ENCODE data around the gene ITPR1. TPM values are rescaled to one million over a fixed set of nuclear protein-coding genes. Genes with fewer than 3 reads are reported as not detected.
A peak's percentile ranks its signal among the peaks of the same experiment; 100 is the strongest.

ITPR1 gene
- total and polyA plus RNA-seq, 4 donors: 30.7 to 294 (median 149) TPM

GRCh38 chr3:4461468-4462090 lies 31.6 kb upstream of the ITPR1 start:
- no peaks in the 10 kb centered on the region for H3K9me3 ChIP-seq (ENCODE audit: control insufficient read depth, low read length)
- DNase-seq (no peak), ATAC-seq (ENCODE audit: low FRiP score) (no peak)
- intact Hi-C loops (cut with DNase I): no loop called here
- no peak overlapping the region for H3K27ac ChIP-seq (ENCODE audit: low read depth in 1 of 2, low read length in 2 of 2)
- no peaks in the 10 kb centered on the region for H3K27me3 ChIP-seq (ENCODE audit: control insufficient read depth in 1 of 2, insufficient read depth in 2 of 2, low read length in 1 of 2)
- no peak overlapping the region for H3K4me3 ChIP-seq (ENCODE audit: low read length in 2 of 2)
- H3K4me1 ChIP-seq (ENCODE audit: control insufficient read depth in 1 of 2, insufficient read depth in 2 of 2, low read length in 2 of 2): no peaks in the 10 kb centered on the region
- WGBS, 2 donors: 59 to 65% methylated on average over 2 of the region's 2 CpGs
- H3K36me3 ChIP-seq (ENCODE audit: control insufficient read depth in 1 of 2, insufficient read depth in 2 of 2, low read length in 1 of 2): no peaks in the 10 kb centered on the region

- Histone ChIP-seq H3K27ac (ENCODE audit: low read depth in 1 of 2, low read length in 2 of 2) (no peak overlapping the region), H3K4me3 (ENCODE audit: low read length in 2 of 2) (no peak overlapping the region), H3K36me3 (ENCODE audit: control insufficient read depth in 1 of 2, insufficient read depth in 2 of 2, low read length in 1 of 2) (no peaks in the 10 kb centered on the region), H3K27me3 (ENCODE audit: control insufficient read depth in 1 of 2, insufficient read depth in 2 of 2, low read length in 1 of 2) (no peaks in the 10 kb centered on the region), H3K9me3 (ENCODE audit: control insufficient read depth, low read length) (no peaks in the 10 kb centered on the region), H3K4me1 (ENCODE audit: control insufficient read depth in 1 of 2, insufficient read depth in 2 of 2, low read length in 2 of 2) (no peaks in the 10 kb centered on the region)
- intact Hi-C loops (cut with DNase I): no loop called here
- WGBS, 2 donors: 88 to 89% methylated on average over 3 of the region's 3 CpGs
- ATAC-seq (ENCODE audit: low FRiP score): no peak
- DNase-seq: no peak
Measured at GRCh38 chr3:4462369-4463040, 30.6 kb upstream of the ITPR1 start.

GRCh38 chr3:4464576-4464975 lies 28.6 kb upstream of the ITPR1 start:
- ATAC-seq (ENCODE audit: low FRiP score) (no peak), DNase-seq (no peak)
- 40 to 56% methylated on average over 1 of the region's 1 CpG for WGBS, 2 donors
- no peaks in the 10 kb centered on the region for H3K27me3 ChIP-seq (ENCODE audit: control insufficient read depth in 1 of 2, insufficient read depth in 2 of 2, low read length in 1 of 2)
- no peaks in the 10 kb centered on the region for H3K36me3 ChIP-seq (ENCODE audit: control insufficient read depth in 1 of 2, insufficient read depth in 2 of 2, low read length in 1 of 2)
- no peaks in the 10 kb centered on the region for H3K9me3 ChIP-seq (ENCODE audit: control insufficient read depth, low read length)
- intact Hi-C loops (cut with DNase I): no loop called here
- no peak overlapping the region for H3K27ac ChIP-seq (ENCODE audit: low read depth in 1 of 2, low read length in 2 of 2)
- no peaks in the 10 kb centered on the region for H3K4me1 ChIP-seq (ENCODE audit: control insufficient read depth in 1 of 2, insufficient read depth in 2 of 2, low read length in 2 of 2)
- no peak overlapping the region for H3K4me3 ChIP-seq (ENCODE audit: low read length in 2 of 2)

- no peaks in the 10 kb centered on the region for H3K9me3 ChIP-seq (ENCODE audit: control insufficient read depth, low read length)
- no peaks in the 10 kb centered on the region for H3K27me3 ChIP-seq (ENCODE audit: control insufficient read depth in 1 of 2, insufficient read depth in 2 of 2, low read length in 1 of 2)
- no peaks in the 10 kb centered on the region for H3K36me3 ChIP-seq (ENCODE audit: control insufficient read depth in 1 of 2, insufficient read depth in 2 of 2, low read length in 1 of 2)
- H3K27ac ChIP-seq (ENCODE audit: low read depth in 1 of 2, low read length in 2 of 2): peak within 1 kb of the TSS in 1 of 2 donors; percentile 30
- 0 to 1% methylated on average over 38 to 47 of the region's 47 CpGs for WGBS, 2 donors
- intact Hi-C loops (cut with DNase I): no loop called here
- no peaks in the 10 kb centered on the region for H3K4me1 ChIP-seq (ENCODE audit: control insufficient read depth in 1 of 2, insufficient read depth in 2 of 2, low read length in 2 of 2)
- ATAC-seq (ENCODE audit: low FRiP score) (peak; percentile 96), DNase-seq (peak; percentile 83 to 93)
- H3K4me3 ChIP-seq (ENCODE audit: low read length in 2 of 2): peak within 1 kb of the TSS; percentile 75 to 97
Measured at GRCh38 chr3:4466741-4467521, 26.2 kb upstream of the ITPR1 start, which contains the start of gene SUMF1. TSS of gene SUMF1 (minus strand) at chr3:4467269. CDS start at chr3:4467245, 24 bp downstream.

GRCh38 chr3:4467522-4467867 lies 25.7 kb upstream of the ITPR1 start:
- no peak for ATAC-seq (ENCODE audit: low FRiP score)
- Histone ChIP-seq H3K4me1 (ENCODE audit: control insufficient read depth in 1 of 2, insufficient read depth in 2 of 2, low read length in 2 of 2) (no peaks in the 10 kb centered on the region), H3K27ac (ENCODE audit: low read depth in 1 of 2, low read length in 2 of 2) (no peak overlapping the region), H3K9me3 (ENCODE audit: control insufficient read depth, low read length) (no peaks in the 10 kb centered on the region), H3K4me3 (ENCODE audit: low read length in 2 of 2) (peak overlapping the region in 1 of 2 donors; percentile 75), H3K36me3 (ENCODE audit: control insufficient read depth in 1 of 2, insufficient read depth in 2 of 2, low read length in 1 of 2) (no peaks in the 10 kb centered on the region), H3K27me3 (ENCODE audit: control insufficient read depth in 1 of 2, insufficient read depth in 2 of 2, low read length in 1 of 2) (no peaks in the 10 kb centered on the region)
- no peak for DNase-seq
- WGBS, 2 donors: 64% methylated on average over 13 of the region's 13 CpGs
- intact Hi-C loops (cut with DNase I): no loop called here

GRCh38 chr3:4471907-4472306 lies 21.2 kb upstream of the ITPR1 start:
- intact Hi-C loops (cut with DNase I): loop anchor here in 1 of 2 donors (5.0 kb wide), 1 partner anchor 45 kb away; no protein-coding TSS in a partner anchor
- Histone ChIP-seq H3K9me3 (ENCODE audit: control insufficient read depth, low read length) (no peaks in the 10 kb centered on the region), H3K27me3 (ENCODE audit: control insufficient read depth in 1 of 2, insufficient read depth in 2 of 2, low read length in 1 of 2) (no peaks in the 10 kb centered on the region), H3K27ac (ENCODE audit: low read depth in 1 of 2, low read length in 2 of 2) (no peak overlapping the region), H3K36me3 (ENCODE audit: control insufficient read depth in 1 of 2, insufficient read depth in 2 of 2, low read length in 1 of 2) (no peaks in the 10 kb centered on the region), H3K4me1 (ENCODE audit: control insufficient read depth in 1 of 2, insufficient read depth in 2 of 2, low read length in 2 of 2) (no peaks in the 10 kb centered on the region), H3K4me3 (ENCODE audit: low read length in 2 of 2) (no peak overlapping the region)
- DNase-seq: no peak
- 8 to 17% methylated on average over 1 of the region's 1 CpG for WGBS, 2 donors
- ATAC-seq (ENCODE audit: low FRiP score): no peak

- DNase-seq (no peak), ATAC-seq (ENCODE audit: low FRiP score) (no peak)
- H3K27ac ChIP-seq (ENCODE audit: low read depth in 1 of 2, low read length in 2 of 2): no peak overlapping the region
- H3K36me3 ChIP-seq (ENCODE audit: control insufficient read depth in 1 of 2, insufficient read depth in 2 of 2, low read length in 1 of 2): no peaks in the 10 kb centered on the region
- no peaks in the 10 kb centered on the region for H3K4me1 ChIP-seq (ENCODE audit: control insufficient read depth in 1 of 2, insufficient read depth in 2 of 2, low read length in 2 of 2)
- no peak overlapping the region for H3K4me3 ChIP-seq (ENCODE audit: low read length in 2 of 2)
- 97 to 100% methylated on average over 2 of the region's 2 CpGs for WGBS, 2 donors
- no peaks in the 10 kb centered on the region for H3K27me3 ChIP-seq (ENCODE audit: control insufficient read depth in 1 of 2, insufficient read depth in 2 of 2, low read length in 1 of 2)
- no peaks in the 10 kb centered on the region for H3K9me3 ChIP-seq (ENCODE audit: control insufficient read depth, low read length)
- intact Hi-C loops (cut with DNase I): loop anchor here in 1 of 2 donors (5.0 kb wide), 1 partner anchor 45 kb away; no protein-coding TSS in a partner anchor
Measured at GRCh38 chr3:4472312-4472711, 20.8 kb upstream of the ITPR1 start.

- DNase-seq (no peak), ATAC-seq (ENCODE audit: low FRiP score) (no peak)
- Histone ChIP-seq H3K4me1 (ENCODE audit: control insufficient read depth in 1 of 2, insufficient read depth in 2 of 2, low read length in 2 of 2) (no peaks in the 10 kb centered on the region), H3K36me3 (ENCODE audit: control insufficient read depth in 1 of 2, insufficient read depth in 2 of 2, low read length in 1 of 2) (no peaks in the 10 kb centered on the region), H3K27ac (ENCODE audit: low read depth in 1 of 2, low read length in 2 of 2) (no peak overlapping the region), H3K9me3 (ENCODE audit: control insufficient read depth, low read length) (no peaks in the 10 kb centered on the region), H3K27me3 (ENCODE audit: control insufficient read depth in 1 of 2, insufficient read depth in 2 of 2, low read length in 1 of 2) (no peaks in the 10 kb centered on the region), H3K4me3 (ENCODE audit: low read length in 2 of 2) (no peak overlapping the region)
- intact Hi-C loops (cut with DNase I): loop anchor here in 1 of 2 donors (5.0 kb wide), 1 partner anchor 45 kb away; no protein-coding TSS in a partner anchor
- 93 to 100% methylated on average over 2 of the region's 2 CpGs for WGBS, 2 donors
Measured at GRCh38 chr3:4472766-4473165, 20.4 kb upstream of the ITPR1 start.
